B cell (primary cell): ENCODE measurements around the gene PAK2. TPM values are rescaled to one million over a fixed set of nuclear protein-coding genes. Genes with fewer than 3 reads are reported as not detected.

Experiments used
- ATAC-seq: fragments of 200-7000 bp; cut with Tn5 transposase; one replicate; pipeline ENCODE4 v1.10.0; 2021; ENCODE audit warnings: low read depth, mild to moderate bottlenecking, moderate number of reproducible peaks, moderate library complexity
- CTCF ChIA-PET: fragments of 350-600 bp; sonication (Branson Sonifier 250); formaldehyde crosslinking; loops from one replicate; lab custom pipeline; 2021; ENCODE audit warnings: antibody characterized with exemption, inconsistent platforms; lab: Charles Lee
- POLR2A ChIA-PET: fragments of 350-600 bp; sonication (Branson Sonifier 250); formaldehyde crosslinking; loops from one replicate; lab custom pipeline; 2021; ENCODE audit warnings: antibody characterized with exemption; lab: Charles Lee
- DNase-seq: peaks from one replicate; pipeline ENCODE4 v3.0.0; 2013
- H2AFZ ChIP-seq: 2 replicates; pipeline ENCODE4 v1.6.1; 2012; ENCODE audit warnings: mild to moderate bottlenecking, low read depth, low read length; ENCODE audit not compliant: insufficient read depth, poor library complexity, severe bottlenecking
- H3K27ac ChIP-seq, 2 donors: 1 replicate in 1 of 2; 2 replicates in 1 of 2; pipeline ENCODE4 v1.5.1; 2012 to 2013; ENCODE audit warnings: low read length in 2 of 2, mild to moderate bottlenecking in 2 of 2, moderate library complexity in 1 of 2
- H3K27me3 ChIP-seq, 4 experiments: fragments of 200-600 bp in 1 of 4; sonication (generic) in 1 of 4; replicated peaks in 1 of 4; 1 replicate in 2 of 4; 2 replicates in 2 of 4; pipeline versions ENCODE4 v1.6.1 to v1.7.0; 2013 to 2016; ENCODE audit warnings: low read length in 3 of 4, mild to moderate bottlenecking in 2 of 4, mixed read lengths in 1 of 4, moderate library complexity in 1 of 4; ENCODE audit not compliant: insufficient read depth in 4 of 4, control insufficient read depth in 3 of 4; ENCODE audit errors: control extremely low read depth in 1 of 4
- H3K36me3 ChIP-seq, 2 experiments: replicated peaks in 1 of 2; 1 replicate in 1 of 2; 2 replicates in 1 of 2; pipeline versions ENCODE4 v1.6.1 to v1.7.1; 2013; ENCODE audit warnings: low read length in 1 of 2; ENCODE audit not compliant: insufficient read depth in 2 of 2, control insufficient read depth in 1 of 2; ENCODE audit errors: control extremely low read depth in 1 of 2, extremely low read depth in 1 of 2
- H3K4me1 ChIP-seq, 2 donors: fragments of 200-600 bp in 1 of 2; sonication (generic) in 1 of 2; 1 replicate in 1 of 2; 2 replicates in 1 of 2; pipeline versions ENCODE4 v1.5.1 to v1.6.1; 2013 to 2017; ENCODE audit warnings: low read length in 2 of 2; ENCODE audit not compliant: control insufficient read depth in 2 of 2, insufficient read depth in 2 of 2
- H3K4me2 ChIP-seq: replicated peaks from 2 replicates; pipeline ENCODE3; 2012; ENCODE audit warnings: mild to moderate bottlenecking, low read depth, low read length; ENCODE audit not compliant: poor library complexity, severe bottlenecking
- H3K4me3 ChIP-seq, 5 experiments: fragments of 200-600 bp in 1 of 5; sonication (generic) in 1 of 5; 1 replicate in 3 of 5; 2 replicates in 2 of 5; pipeline versions ENCODE4 v1.5.1 to v1.7.0; 2011 to 2016; ENCODE audit warnings: low read length in 4 of 5, mild to moderate bottlenecking in 4 of 5, low read depth in 2 of 5, control low read depth in 1 of 5, moderate library complexity in 1 of 5; ENCODE audit not compliant: insufficient read depth in 1 of 5; ENCODE audit errors: control extremely low read depth in 1 of 5, extremely low read depth in 1 of 5
- H3K79me2 ChIP-seq: fragments of 200-600 bp; sonication (generic); one replicate; pipeline ENCODE4 v1.6.0; 2016; ENCODE audit warnings: low read length; ENCODE audit not compliant: control insufficient read depth, insufficient read depth
- H3K9ac ChIP-seq: fragments of 200-600 bp; sonication (generic); 2 replicates; pipeline ENCODE4 v1.6.1; 2017; ENCODE audit warnings: mild to moderate bottlenecking, low read length, moderate library complexity
- H3K9me3 ChIP-seq, 3 donors: one replicate each; pipeline versions ENCODE4 v1.6.1 to v1.7.1; 2013; ENCODE audit warnings: low read length in 2 of 3; ENCODE audit not compliant: control insufficient read depth in 2 of 3, insufficient read depth in 1 of 3; ENCODE audit errors: control extremely low read depth in 1 of 3
- H4K20me1 ChIP-seq: 2 replicates; pipeline ENCODE4 v1.6.0; 2012; ENCODE audit warnings: mild to moderate bottlenecking, low read length; ENCODE audit not compliant: insufficient read depth, control insufficient read depth, poor library complexity, severe bottlenecking
- H3K27ac Mint-ChIP-seq: one replicate; pipeline ENCODE4 v1.8.0; 2021; ENCODE audit warnings: mixed read lengths
- H3K27me3 Mint-ChIP-seq: one replicate; pipeline ENCODE4 v1.8.0; 2021; ENCODE audit warnings: mixed read lengths
- H3K4me1 Mint-ChIP-seq: one replicate; pipeline ENCODE4 v1.8.0; 2021; ENCODE audit warnings: mixed read lengths
- H3K4me3 Mint-ChIP-seq: one replicate; pipeline ENCODE4 v1.8.0; 2021; ENCODE audit warnings: mixed read lengths
- H3K9me3 Mint-ChIP-seq: one replicate; pipeline ENCODE4 v1.8.0; 2022; ENCODE audit warnings: mixed read lengths; ENCODE audit not compliant: insufficient read depth
- CTCF ChIP-seq: fragments of 200-600 bp; IDR thresholded peaks from one replicate; pipeline ENCODE4 v1.8.0; 2022; ENCODE audit warnings: antibody characterized with exemption, mild to moderate bottlenecking
- EZH2 ChIP-seq: IDR thresholded peaks from 2 replicates; pipeline ENCODE4 v1.6.1; 2012; ENCODE audit warnings: borderline replicate concordance, low read depth, mild to moderate bottlenecking, moderate library complexity, low read length; ENCODE audit not compliant: insufficient read depth, poor library complexity, severe bottlenecking
- WGBS: methylation state at CpG from one replicate; pipeline ENCODE4 v1.1.5; 2013; ENCODE audit warnings: missing lambda C conversion rate; ENCODE audit not compliant: insufficient coverage; 5-methylcytosine and 5-hydroxymethylcytosine counted together
- intact Hi-C: fragments of 100-400 bp; cut with micrococcal nuclease; formaldehyde crosslinking; loops from one replicate; pipeline ENCODE4 v1.10.0; 2022
- polyA plus RNA-seq: library from polyadenylated mRNA; depleted of rRNA; stranded (reverse); fragments of >200 nt; gene quantifications from 2 replicates; pipeline ENCODE4 v1.2.3, GENCODE V29; 2012
- total RNA-seq, 2 donors: library from RNA; stranded (reverse); fragments of 120-200 nt in 1 of 2; gene quantifications; 1 replicate in 1 of 2; 2 replicates in 1 of 2; pipeline versions ENCODE4 v1.2.3 to v1.2.4, GENCODE V29; 2013 to 2022

Gene PAK2
- total and polyA plus RNA-seq, 2 donors (not counting 1 experiment from before 2014, with no cell fraction given) = 16.4 to 81.7 TPM

DNA sequence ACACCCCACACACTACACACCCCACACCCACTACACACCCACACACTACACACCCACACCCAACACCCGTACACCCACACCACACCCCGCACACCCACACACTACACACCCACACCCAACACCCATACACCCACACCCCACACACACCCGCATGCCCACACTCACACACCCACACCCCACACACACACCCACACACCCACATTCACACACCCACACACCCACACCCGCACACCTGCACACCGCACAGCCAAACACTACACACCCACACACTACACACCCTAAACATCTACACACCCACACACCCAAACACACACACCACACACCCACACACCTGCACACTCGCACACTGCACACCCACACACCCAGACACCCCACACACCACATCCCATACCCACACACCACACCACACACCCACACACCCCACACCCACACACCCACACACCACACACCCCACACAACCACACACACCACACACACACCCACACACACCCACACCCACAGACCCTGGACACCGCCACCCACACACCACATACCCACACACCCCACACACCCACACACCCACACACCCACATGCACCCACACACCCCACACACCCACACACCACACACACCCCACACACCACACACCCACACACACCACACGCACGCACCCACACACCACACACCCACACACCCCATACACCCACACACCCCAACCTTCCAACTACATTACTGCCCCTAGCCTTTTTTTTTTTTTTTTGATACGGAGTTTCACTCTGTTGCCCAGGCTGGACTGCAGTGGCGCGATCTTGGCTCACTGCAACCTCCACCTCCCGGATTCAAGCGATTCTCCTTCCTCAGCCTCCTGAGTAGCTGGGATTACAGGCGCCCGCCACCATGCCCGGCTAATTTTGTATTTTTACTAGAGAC lies 44.5 kb upstream of the PAK2 start:
- Histone ChIP-seq H3K79me2 (no peaks in the 10 kb centered on the region), H2AFZ (no peak overlapping the region), H3K4me3 (no peak overlapping the region), H3K27me3 (no peaks in the 10 kb centered on the region), H3K4me1 (peaks cover 3 to 11% of the 10 kb centered on the region in 2 donors), H3K36me3 (no peaks in the 10 kb centered on the region), H3K4me2 (peak overlapping the region; percentile 3), H4K20me1 (no peaks in the 10 kb centered on the region), H3K9me3 (peaks cover 0 to 8% (median 0%) of the 10 kb centered on the region in 3 donors), H3K9ac (no peak overlapping the region), H3K27ac (no peak overlapping the region)
- H3K27me3 Mint-ChIP-seq = no peaks in the 10 kb centered on the region
- H3K27ac Mint-ChIP-seq = no peak overlapping the region
- no peak overlapping the region for H3K4me3 Mint-ChIP-seq
- POLR2A ChIA-PET = no interaction called here
- CTCF ChIA-PET = interaction anchor here (0.7 to 2.8 kb wide), 3 partner anchors 10 to 240 kb away, joined by 3 to 16 read pairs (median 15); no protein-coding TSS in a partner anchor
- ATAC-seq = no peak
- WGBS = 92% methylated on average over 9 of the region's 17 CpGs
- intact Hi-C loops = loop anchor here (1.0 kb wide), 1 partner anchor 86 kb away; no protein-coding TSS in a partner anchor
- no peaks in the 10 kb centered on the region for H3K9me3 Mint-ChIP-seq
- no peak for DNase-seq
- no peak for TF ChIP-seq CTCF
- TF ChIP-seq EZH2 = no peak
- H3K4me1 Mint-ChIP-seq = peaks cover 21% of the 10 kb centered on the region

DNA sequence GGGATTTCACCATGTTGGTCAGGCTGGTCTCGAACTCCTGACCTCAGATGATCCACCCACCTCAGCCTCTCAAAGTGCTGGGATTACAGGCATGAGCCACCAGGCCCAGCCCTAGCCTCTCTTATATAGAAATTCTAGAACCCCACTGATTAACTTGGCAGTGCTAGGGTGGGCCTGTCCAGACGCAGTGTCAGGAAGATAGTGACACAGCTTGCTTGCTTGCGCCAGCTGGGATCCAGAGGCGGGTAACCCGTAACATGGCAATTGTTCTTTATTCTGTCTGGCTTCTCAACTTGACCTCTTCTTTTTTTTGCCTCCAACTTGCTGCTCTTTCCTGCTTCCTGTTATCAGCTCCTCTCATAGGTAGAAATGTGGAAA lies 43.8 kb upstream of the PAK2 start:
- ATAC-seq (no peak), DNase-seq (no peak)
- Mint-ChIP-seq H3K4me3 (no peak overlapping the region), H3K27me3 (no peaks in the 10 kb centered on the region), H3K4me1 (peaks cover 21% of the 10 kb centered on the region), H3K9me3 (no peaks in the 10 kb centered on the region), H3K27ac (no peak overlapping the region)
- WGBS = 100% methylated on average over 5 of the region's 5 CpGs
- no peaks in the 10 kb centered on the region for H3K27me3 ChIP-seq
- no peaks in the 10 kb centered on the region for H4K20me1 ChIP-seq
- no peak overlapping the region for H3K4me2 ChIP-seq
- ChIA-PET POLR2A (no interaction called here), CTCF (interaction anchor here (0.7 to 2.8 kb wide), 3 partner anchors 11 to 239 kb away, joined by 3 to 16 read pairs (median 15); no protein-coding TSS in a partner anchor)
- no peaks in the 10 kb centered on the region for H3K79me2 ChIP-seq
- peaks cover 3 to 11% of the 10 kb centered on the region in 2 donors for H3K4me1 ChIP-seq
- H3K27ac ChIP-seq = no peak overlapping the region
- peaks cover 0 to 8% (median 0%) of the 10 kb centered on the region in 3 donors for H3K9me3 ChIP-seq
- intact Hi-C loops = no loop called here
- no peak overlapping the region for H2AFZ ChIP-seq
- H3K36me3 ChIP-seq = no peaks in the 10 kb centered on the region
- no peak overlapping the region for H3K4me3 ChIP-seq
- no peak overlapping the region for H3K9ac ChIP-seq
- no peak for TF ChIP-seq CTCF
- TF ChIP-seq EZH2 = no peak
